GM12801 (cell line): ENCODE results near the gene PLCL1.

ENCODE experiments used
- CTCF ChIP-seq: IDR thresholded peaks from one replicate; pipeline ENCODE4 v1.5.1; 2011; ENCODE audit warnings: control low read depth; ENCODE audit not compliant: insufficient read length; ENCODE audit errors: extremely low read depth

PLCL1 gene

GRCh38 chr2:197813093-197813787 is 8.8 kb downstream of the PLCL1 start:
- no peak for TF ChIP-seq CTCF

- no peak for TF ChIP-seq CTCF
Measured at GRCh38 chr2:197814526-197814925, 10.1 kb downstream of the PLCL1 start.

- TF ChIP-seq CTCF, result no peak
Measured at GRCh38 chr2:197821550-197822289, 17.3 kb downstream of the PLCL1 start.

- TF ChIP-seq CTCF, result no peak
Measured at GRCh38 chr2:197822333-197822732, 17.9 kb downstream of the PLCL1 start.

- no peak for TF ChIP-seq CTCF
Measured at GRCh38 chr2:197827618-197828017, 23.2 kb downstream of the PLCL1 start.

- no peak for TF ChIP-seq CTCF
Measured at GRCh38 chr2:197828464-197829135, 24.2 kb downstream of the PLCL1 start.

GRCh38 chr2:197835293-197835692 is 30.9 kb downstream of the PLCL1 start:
- no peak for TF ChIP-seq CTCF
